Measurements from ENCODE around the gene MSH6. TPM values are rescaled to one million over a fixed set of nuclear protein-coding genes. Genes with fewer than 3 reads are reported as not detected.

MSH6 gene
- total and polyA plus RNA-seq, 2 of the 8 experiments (the other 6 are each of a cell fraction or from before 2014, with no cell fraction given) = 45.8 to 301 TPM

DNA sequence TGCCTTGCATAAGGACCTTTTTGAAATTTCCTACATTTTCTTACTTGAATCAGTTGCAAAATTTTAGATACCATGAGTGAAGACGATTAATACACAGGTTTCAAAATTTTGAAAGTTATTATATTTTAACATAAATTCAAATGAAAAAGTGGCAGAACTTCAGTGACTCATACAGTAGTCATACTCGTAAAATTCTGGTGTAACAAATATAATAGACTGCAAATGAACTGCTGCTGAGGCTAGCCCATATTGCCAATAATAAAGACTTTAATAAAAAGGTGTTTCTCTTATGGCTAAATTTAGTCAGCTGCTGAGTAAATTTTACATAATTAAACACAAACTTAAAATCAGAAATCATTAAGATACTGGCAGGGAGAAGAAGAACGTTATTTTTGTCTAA, 36.9 kb downstream of the MSH6 start:
- Histone ChIP-seq H4K8ac (ENCODE audit: extremely low read depth, insufficient read depth, low read length) (no peak overlapping the region), H3K27ac (ENCODE audit: low read depth, low read length) (no peak overlapping the region), H3K56ac (replicated peaks; ENCODE audit: insufficient read length, low read depth, low read length) (no peak overlapping the region), H2BK5ac (ENCODE audit: low read depth, low read length) (no peak overlapping the region), H3K4me2 (ENCODE audit: insufficient read depth in 1 of 2, low read depth in 2 of 2, low read length in 2 of 2) (no peak overlapping the region), H3K4me3 (ENCODE audit: extremely low read depth in 1 of 4, insufficient read depth in 2 of 4, low read depth in 3 of 4, low read length in 4 of 4) (no peak overlapping the region), H2AK5ac (ENCODE audit: low read depth, low read length) (no peak overlapping the region), H2AFZ (ENCODE audit: low read length) (no peak overlapping the region), H4K91ac (replicated peaks; ENCODE audit: insufficient read length, low read length) (no peak overlapping the region), H4K5ac (ENCODE audit: insufficient read length, low read depth, low read length) (no peak overlapping the region), H3K18ac (ENCODE audit: extremely low read depth, low read length) (no peak overlapping the region), H3K14ac (ENCODE audit: insufficient read length) (no peak overlapping the region), H3K23ac (ENCODE audit: insufficient read length) (no peak overlapping the region), H3K79me2 (ENCODE audit: control insufficient read depth in 1 of 2, insufficient read depth in 2 of 2, low read length in 2 of 2) (no peaks in the 10 kb centered on the region), H2BK120ac (replicated peaks; ENCODE audit: low read depth, low read length) (no peak overlapping the region), H3K9me3 (ENCODE audit: insufficient read depth in 2 of 2, low read depth in 1 of 2, low read length in 1 of 2) (no peaks in the 10 kb centered on the region; a peak in 1 of 4 replicates), H2BK15ac (ENCODE audit: low read length) (no peak overlapping the region), H3K79me1 (ENCODE audit: low read depth, low read length) (no peaks in the 10 kb centered on the region), H2BK12ac (ENCODE audit: low read depth, low read length) (no peak overlapping the region), H3K4me1 (replicated peaks in 1 of 4; ENCODE audit: control insufficient read depth in 3 of 4, insufficient read depth in 4 of 4, low read length in 3 of 4) (no peaks in the 10 kb centered on the region), H3K27me3 (replicated peaks in 1 of 4; ENCODE audit: control insufficient read depth in 3 of 4, extremely low read depth in 1 of 4, insufficient read depth in 3 of 4, low read length in 3 of 4) (no peaks in the 10 kb centered on the region), H3K23me2 (ENCODE audit: low read depth, low read length) (no peaks in the 10 kb centered on the region), H2BK20ac (ENCODE audit: low read length) (no peak overlapping the region), H3K9ac (replicated peaks in 1 of 4; ENCODE audit: extremely low read depth in 1 of 4, low read depth in 3 of 4, low read length in 3 of 4) (no peak overlapping the region), H3K4ac (replicated peaks; ENCODE audit: insufficient read length, low read depth, low read length) (no peak overlapping the region), H3K36me3 (ENCODE audit: control insufficient read depth in 2 of 4, insufficient read depth in 4 of 4, low read length in 3 of 4) (peaks cover 10 to 62% (median 23%) of the 10 kb centered on the region in 4 experiments; a peak in 7 of 8 replicates), H4K20me1 (replicated peaks in 1 of 2; ENCODE audit: control insufficient read depth in 1 of 2, insufficient read depth in 2 of 2, low read length in 2 of 2) (peaks cover 0 to 2% of the 10 kb centered on the region in 2 experiments)
- POLR2A ChIA-PET (ENCODE audit: partially characterized antibody) = interaction anchor here (1.8 kb wide), 1 partner anchor 11 kb away, joined by 3 read pairs; no protein-coding TSS in a partner anchor
- no peak for DNase-seq (ENCODE audit: low read depth in 1 of 2, low spot score in 2 of 2)
- WGBS, 2 experiments (ENCODE audit: extremely low coverage in 1 of 2, insufficient coverage in 1 of 2, insufficient read length in 1 of 2, insufficient replicate concordance in 2 of 2, low coverage in 1 of 2, low lambda C conversion rate in 2 of 2, missing lambda C conversion rate in 1 of 2) = 92% methylated on average over 3 of the region's 3 CpGs; no CpG with 5 or more reads in 1 of the 2 experiments
- no peak for FAIRE-seq
- no peak for TF ChIP-seq CTBP2 (IDR thresholded peaks at IDR 0.05; ENCODE audit: borderline replicate concordance, insufficient read depth, insufficient read length, low read length)
- TF ChIP-seq ZNF274 (IDR thresholded peaks at IDR 0.05; ENCODE audit: borderline replicate concordance, extremely low read depth, low read length) = no peak
- TF ChIP-seq TAF1 (IDR thresholded peaks at IDR 0.05; ENCODE audit: low read depth, low read length) = no peak
- no peak for TF ChIP-seq SUZ12 (IDR thresholded peaks at IDR 0.05; ENCODE audit: low read length)
- no peak for TF ChIP-seq CBX8 (IDR thresholded peaks at IDR 0.05; ENCODE audit: borderline replicate concordance, low read depth, low read length)
- CTCF ChIA-PET (ENCODE audit: partially characterized antibody) = interaction anchor here (1.3 kb wide), 1 partner anchor 13 kb away, joined by 3 read pairs; no protein-coding TSS in a partner anchor

Data from H1 (cell line).